OCI-LY3 (cell line): ENCODE results near the gene CLCN5.

Source experiments
- EZH2phosphoT487 ChIP-seq: fragments of 200-600 bp; shearing (Covaris generic); IDR thresholded peaks from 2 replicates; pipeline ENCODE4 v1.6.1; 2018; ENCODE audit warnings: antibody characterized with exemption, mixed run types, low read depth
- TF ChIP-seq, protein P1 (sequence below): fragments of 200-600, 300-600 bp; sonication (generic); IDR thresholded peaks from 2 replicates; pipeline ENCODE4 v1.5.1; 2014; ENCODE audit warnings: antibody characterized with exemption, low read length, low read depth

DNA sequence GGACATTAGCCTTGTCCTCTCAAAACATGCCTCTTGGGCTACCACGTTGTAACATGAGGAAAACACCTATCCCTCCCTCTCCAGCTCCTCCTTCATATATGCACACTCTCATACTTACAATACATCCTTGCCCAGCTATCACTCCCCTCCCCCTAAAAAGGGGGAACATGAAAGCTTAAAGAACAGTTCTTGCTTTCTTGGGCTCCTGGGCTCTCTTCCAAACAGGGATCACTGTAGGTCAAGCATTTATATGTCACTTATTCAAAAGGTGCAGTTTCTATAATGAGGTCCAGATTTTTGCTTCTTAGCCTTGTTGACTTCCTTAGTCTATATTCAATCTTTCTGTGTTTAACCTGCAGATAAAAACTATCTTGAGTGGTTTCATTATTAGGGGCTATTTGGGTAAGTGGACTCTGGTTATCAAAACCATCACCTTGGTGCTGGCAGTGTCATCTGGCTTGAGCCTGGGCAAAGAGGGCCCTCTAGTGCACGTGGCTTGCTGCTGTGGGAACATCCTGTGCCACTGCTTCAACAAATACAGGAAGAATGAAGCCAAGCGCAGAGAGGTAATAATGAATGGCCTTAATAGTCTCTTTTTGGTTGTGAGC is 159.0 kb downstream of the CLCN5 start:
- TF ChIP-seq, protein P1, sequence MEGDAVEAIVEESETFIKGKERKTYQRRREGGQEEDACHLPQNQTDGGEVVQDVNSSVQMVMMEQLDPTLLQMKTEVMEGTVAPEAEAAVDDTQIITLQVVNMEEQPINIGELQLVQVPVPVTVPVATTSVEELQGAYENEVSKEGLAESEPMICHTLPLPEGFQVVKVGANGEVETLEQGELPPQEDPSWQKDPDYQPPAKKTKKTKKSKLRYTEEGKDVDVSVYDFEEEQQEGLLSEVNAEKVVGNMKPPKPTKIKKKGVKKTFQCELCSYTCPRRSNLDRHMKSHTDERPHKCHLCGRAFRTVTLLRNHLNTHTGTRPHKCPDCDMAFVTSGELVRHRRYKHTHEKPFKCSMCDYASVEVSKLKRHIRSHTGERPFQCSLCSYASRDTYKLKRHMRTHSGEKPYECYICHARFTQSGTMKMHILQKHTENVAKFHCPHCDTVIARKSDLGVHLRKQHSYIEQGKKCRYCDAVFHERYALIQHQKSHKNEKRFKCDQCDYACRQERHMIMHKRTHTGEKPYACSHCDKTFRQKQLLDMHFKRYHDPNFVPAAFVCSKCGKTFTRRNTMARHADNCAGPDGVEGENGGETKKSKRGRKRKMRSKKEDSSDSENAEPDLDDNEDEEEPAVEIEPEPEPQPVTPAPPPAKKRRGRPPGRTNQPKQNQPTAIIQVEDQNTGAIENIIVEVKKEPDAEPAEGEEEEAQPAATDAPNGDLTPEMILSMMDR, result peak; percentile 67
- no peak for TF ChIP-seq EZH2phosphoT487
